PC-3 (cell line): Measurements from ENCODE around the gene ATF2.

ENCODE experiments used
- CTCF ChIP-seq: fragments of 300-600 bp; sonication (generic); conservative IDR thresholded peaks from 2 replicates; pipeline ENCODE4 v1.5.1; 2017; ENCODE audit warnings: antibody characterized with exemption, low read depth, mild to moderate bottlenecking, low read length
- EZH2 ChIP-seq: fragments of 300-600 bp; sonication (generic); IDR thresholded peaks from one replicate; pipeline ENCODE4 v1.6.1; 2017; ENCODE audit warnings: antibody characterized with exemption, mild to moderate bottlenecking, low read length; ENCODE audit not compliant: unreplicated experiment
- EZH2phosphoT487 ChIP-seq: fragments of 300-600 bp; sonication (generic); IDR thresholded peaks from 2 replicates; pipeline ENCODE4 v1.6.1; 2018; ENCODE audit warnings: mild to moderate bottlenecking, antibody characterized with exemption, low read length, borderline replicate concordance

- TF ChIP-seq CTCF = no peak
- no peak for TF ChIP-seq EZH2phosphoT487
- no peak for TF ChIP-seq EZH2
Observed at GRCh38 chr2:175195012-175195411, 27.0 kb upstream of the ATF2 start.
